Type B pancreatic cell (in vitro differentiated cells): ENCODE results near the gene THOC5. TPM values are rescaled to one million over a fixed set of nuclear protein-coding genes. Genes with fewer than 3 reads are reported as not detected.
"Not testable (repeated sequence)": the region's sequence is repeated elsewhere in the genome, so short reads cannot be mapped to it uniquely, and the experiment has no call there.

Source experiments
- DNase-seq: peaks from one replicate; pipeline ENCODE4 v3.0.0; 2021; ENCODE audit warnings: mixed read lengths; ENCODE audit not compliant: unreplicated experiment; ENCODE audit errors: extremely low spot score
- H3K27ac Mint-ChIP-seq: 2 replicates; pipeline ENCODE4 v1.8.0; 2021; ENCODE audit warnings: mild to moderate bottlenecking, mixed read lengths
- H3K27me3 Mint-ChIP-seq: 2 replicates; pipeline ENCODE4 v1.8.0; 2021; ENCODE audit warnings: mixed read lengths
- H3K36me3 Mint-ChIP-seq: 2 replicates; pipeline ENCODE4 v1.8.0; 2021; ENCODE audit warnings: mixed read lengths
- H3K4me1 Mint-ChIP-seq: one replicate; pipeline ENCODE4 v1.8.0; 2021; ENCODE audit warnings: mixed read lengths; ENCODE audit not compliant: unreplicated experiment
- H3K4me3 Mint-ChIP-seq: 2 replicates; pipeline ENCODE4 v1.8.0; 2021; ENCODE audit warnings: mild to moderate bottlenecking, mixed read lengths
- H3K9me3 Mint-ChIP-seq: 2 replicates; pipeline ENCODE4 v1.8.0; 2021; ENCODE audit warnings: mixed read lengths
- CTCF ChIP-seq: fragments of 200-600 bp; sonication (generic); conservative IDR thresholded peaks from 2 replicates; pipeline ENCODE4 v1.5.0; 2021; ENCODE audit warnings: antibody characterized with exemption, mild to moderate bottlenecking
- total RNA-seq: library from RNA; stranded (reverse); gene quantifications from 2 replicates; pipeline ENCODE4 v1.2.1, GENCODE V29; 2021; ENCODE audit warnings: low replicate concordance

Gene THOC5
- total RNA-seq, 1 donor from 2014 or later = 53.5 TPM

- peaks cover 4% of the 10 kb centered on the region for H3K4me1 Mint-ChIP-seq
- no peak overlapping the region for H3K4me3 Mint-ChIP-seq
- peaks cover 3% of the 10 kb centered on the region for H3K9me3 Mint-ChIP-seq
- no peak overlapping the region for H3K27ac Mint-ChIP-seq
- H3K27me3 Mint-ChIP-seq = no peaks in the 10 kb centered on the region
- no peak for TF ChIP-seq CTCF
- peaks cover 7% of the 10 kb centered on the region for H3K36me3 Mint-ChIP-seq
- DNase-seq = no peak
Measured at GRCh38 chr22:29499852-29500251, 53.7 kb downstream of the THOC5 start.

GRCh38 chr22:29493636-29494035 is 59.9 kb downstream of the THOC5 start:
- Mint-ChIP-seq H3K27me3 (peaks cover 4% of the 10 kb centered on the region), H3K4me3 (no peak overlapping the region), H3K9me3 (peaks cover 8% of the 10 kb centered on the region), H3K27ac (no peak overlapping the region), H3K36me3 (peaks cover 7% of the 10 kb centered on the region), H3K4me1 (no peaks in the 10 kb centered on the region)
- no peak for TF ChIP-seq CTCF
- DNase-seq = no peak

- no peaks in the 10 kb centered on the region for H3K4me1 Mint-ChIP-seq
- H3K27ac Mint-ChIP-seq = no peak overlapping the region
- no peak overlapping the region for H3K4me3 Mint-ChIP-seq
- DNase-seq = no peak
- TF ChIP-seq CTCF = no peak
- H3K36me3 Mint-ChIP-seq = peaks cover 7% of the 10 kb centered on the region
- peaks cover 8% of the 10 kb centered on the region for H3K9me3 Mint-ChIP-seq
- peaks cover 6% of the 10 kb centered on the region for H3K27me3 Mint-ChIP-seq
Measured at GRCh38 chr22:29491012-29491411, 62.5 kb downstream of the THOC5 start.

- not testable (repeated sequence) for H3K9me3 Mint-ChIP-seq, H3K36me3 Mint-ChIP-seq, H3K4me1 Mint-ChIP-seq, H3K4me3 Mint-ChIP-seq, DNase-seq, H3K27ac Mint-ChIP-seq, H3K27me3 Mint-ChIP-seq
Measured at GRCh38 chr22:29489127-29489780, 64.3 kb downstream of the THOC5 start.

GRCh38 chr22:29487426-29487986 is 66.1 kb downstream of the THOC5 start:
- no peaks in the 10 kb centered on the region for H3K36me3 Mint-ChIP-seq
- H3K27ac Mint-ChIP-seq = no peak overlapping the region
- H3K27me3 Mint-ChIP-seq = peaks cover 9% of the 10 kb centered on the region
- H3K4me3 Mint-ChIP-seq = no peak overlapping the region
- no peaks in the 10 kb centered on the region for H3K9me3 Mint-ChIP-seq
- H3K4me1 Mint-ChIP-seq = no peaks in the 10 kb centered on the region
- no peak for DNase-seq
- TF ChIP-seq CTCF = no peak

- no peak for TF ChIP-seq CTCF
- H3K9me3 Mint-ChIP-seq = no peaks in the 10 kb centered on the region
- DNase-seq = no peak
- peaks cover 3% of the 10 kb centered on the region for H3K36me3 Mint-ChIP-seq
- H3K4me1 Mint-ChIP-seq = peaks cover 10% of the 10 kb centered on the region
- H3K27me3 Mint-ChIP-seq = peaks cover 24% of the 10 kb centered on the region
- no peak overlapping the region for H3K4me3 Mint-ChIP-seq
- no peak overlapping the region for H3K27ac Mint-ChIP-seq
Measured at GRCh38 chr22:29485448-29485847, 68.1 kb downstream of the THOC5 start.
